Progenitor cell of endocrine pancreas (in vitro differentiated cells): ENCODE results near the gene GGPS1. TPM values are rescaled to one million over a fixed set of nuclear protein-coding genes. Genes with fewer than 3 reads are reported as not detected.
"Not testable (repeated sequence)": the region's sequence is repeated elsewhere in the genome, so short reads cannot be mapped to it uniquely, and the experiment has no call there.

Experiments used
- DNase-seq: peaks from one replicate; pipeline ENCODE4 v3.0.0; 2021; ENCODE audit warnings: low spot score; ENCODE audit not compliant: unreplicated experiment
- H3K27ac Mint-ChIP-seq: 2 replicates; pipeline ENCODE4 v1.8.0; 2021; ENCODE audit warnings: mild to moderate bottlenecking, moderate library complexity, mixed read lengths
- H3K27me3 Mint-ChIP-seq: 2 replicates; pipeline ENCODE4 v1.8.0; 2021; ENCODE audit warnings: mixed read lengths
- H3K36me3 Mint-ChIP-seq: 2 replicates; pipeline ENCODE4 v1.8.0; 2022; ENCODE audit warnings: mixed read lengths; ENCODE audit not compliant: insufficient read depth
- H3K4me1 Mint-ChIP-seq: 2 replicates; pipeline ENCODE4 v1.8.0; 2021; ENCODE audit warnings: low read depth, mixed read lengths
- H3K4me3 Mint-ChIP-seq: 2 replicates; pipeline ENCODE4 v1.8.0; 2021; ENCODE audit warnings: low read depth, mild to moderate bottlenecking, moderate library complexity, mixed read lengths
- H3K9me3 Mint-ChIP-seq: 2 replicates; pipeline ENCODE4 v1.8.0; 2021; ENCODE audit warnings: low read depth, mixed read lengths
- CTCF ChIP-seq: fragments of 200-600 bp; sonication (generic); IDR thresholded peaks from one replicate; pipeline ENCODE4 v1.5.0; 2021; ENCODE audit warnings: antibody characterized with exemption, mild to moderate bottlenecking; ENCODE audit not compliant: unreplicated experiment
- total RNA-seq: library from RNA; stranded (reverse); gene quantifications from 2 replicates; pipeline ENCODE4 v1.2.1, GENCODE V29; 2021

Gene GGPS1
- total RNA-seq, 1 donor from 2014 or later: 50.6 TPM

- no peak for TF ChIP-seq CTCF
- no peaks in the 10 kb centered on the region for H3K27me3 Mint-ChIP-seq
- H3K4me1 Mint-ChIP-seq: no peaks in the 10 kb centered on the region
- H3K9me3 Mint-ChIP-seq: no peaks in the 10 kb centered on the region
- DNase-seq: no peak
- H3K27ac Mint-ChIP-seq: peak overlapping the region; percentile 19
- H3K4me3 Mint-ChIP-seq: no peak overlapping the region
- no peaks in the 10 kb centered on the region for H3K36me3 Mint-ChIP-seq
These were observed 29.4 kb downstream of the GGPS1 start for GRCh38 chr1:235357485-235358373.

DNA sequence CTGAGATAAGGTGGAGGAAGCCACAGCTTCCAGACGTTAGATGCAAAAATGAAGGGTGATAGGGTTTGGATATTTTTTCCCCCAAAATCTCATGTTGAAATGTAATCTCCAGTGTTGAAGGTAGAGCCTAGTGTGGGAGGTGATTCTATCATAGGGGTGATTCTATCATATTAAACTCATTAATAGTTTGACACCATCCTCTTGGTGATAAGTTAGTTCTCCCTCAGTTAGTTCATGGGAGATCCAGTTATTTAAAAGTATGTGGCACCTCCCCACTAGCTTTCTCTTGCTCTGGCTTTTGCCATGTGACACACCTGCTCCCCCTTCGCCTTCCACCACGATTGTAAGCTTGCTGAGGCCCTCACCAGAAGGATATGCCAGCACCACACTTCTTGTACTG lies 30.5 kb downstream of the GGPS1 start:
- no peaks in the 10 kb centered on the region for H3K36me3 Mint-ChIP-seq
- no peaks in the 10 kb centered on the region for H3K27me3 Mint-ChIP-seq
- DNase-seq: no peak
- no peaks in the 10 kb centered on the region for H3K9me3 Mint-ChIP-seq
- no peak overlapping the region for H3K4me3 Mint-ChIP-seq
- no peak for TF ChIP-seq CTCF
- H3K4me1 Mint-ChIP-seq: no peaks in the 10 kb centered on the region
- H3K27ac Mint-ChIP-seq: no peak overlapping the region

- not testable (repeated sequence) for H3K36me3 Mint-ChIP-seq, H3K9me3 Mint-ChIP-seq, DNase-seq, H3K27ac Mint-ChIP-seq, H3K27me3 Mint-ChIP-seq, H3K4me3 Mint-ChIP-seq
- H3K4me1 Mint-ChIP-seq: peaks cover 14% of the 10 kb centered on the region
These were observed 35.8 kb downstream of the GGPS1 start for GRCh38 chr1:235364189-235364588.

DNA sequence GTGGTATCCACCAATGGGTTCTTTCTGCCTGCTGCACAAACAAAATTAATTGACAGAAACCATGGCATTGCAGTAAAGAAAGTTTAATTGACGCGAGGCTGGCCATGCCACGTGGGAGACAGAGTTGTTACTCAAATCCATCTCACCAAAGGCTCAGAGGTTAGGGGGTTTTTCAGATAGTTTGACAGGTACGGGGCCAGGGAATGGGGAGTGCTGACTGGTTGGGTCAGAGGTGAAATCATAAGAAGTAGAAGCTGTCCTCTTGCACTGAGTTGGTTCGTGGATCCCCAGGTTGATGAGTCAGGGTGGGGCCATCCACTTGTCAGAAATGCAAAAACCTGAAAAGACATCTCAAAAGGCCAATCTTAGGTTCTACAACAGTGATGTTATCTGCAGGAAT lies 37.9 kb downstream of the GGPS1 start:
- no peak for DNase-seq
- TF ChIP-seq CTCF: no peak
- Mint-ChIP-seq H3K27ac (peak overlapping the region; percentile 35), H3K36me3 (peaks cover 3% of the 10 kb centered on the region), H3K27me3 (no peaks in the 10 kb centered on the region), H3K9me3 (no peaks in the 10 kb centered on the region), H3K4me3 (peak overlapping the region; percentile 97), H3K4me1 (peaks cover 15% of the 10 kb centered on the region)

GRCh38 chr1:235367000-235367908 lies 38.9 kb downstream of the GGPS1 start, which contains the start of gene TBCE:
TSS of gene TBCE (plus strand) at chr1:235367427. CDS start at chr1:235380050, 12,623 bp downstream.
- Mint-ChIP-seq H3K36me3 (peaks cover 3% of the 10 kb centered on the region), H3K9me3 (no peaks in the 10 kb centered on the region), H3K27me3 (no peaks in the 10 kb centered on the region), H3K4me3 (peak within 1 kb of the TSS; percentile 97), H3K27ac (peak within 1 kb of the TSS; percentile 100), H3K4me1 (peaks cover 15% of the 10 kb centered on the region)
- TF ChIP-seq CTCF: peak; percentile 28
- peak; percentile 88 for DNase-seq
